Neural cell (in vitro differentiated cells): Measurements from ENCODE around the gene SKIC8. TPM values are rescaled to one million over a fixed set of nuclear protein-coding genes. Genes with fewer than 3 reads are reported as not detected.

ENCODE experiments used
- H2AFZ ChIP-seq: fragments of 200-600, 300-800 bp; sonication (generic), shearing (Covaris generic); 2 replicates; pipeline ENCODE4 v1.6.0; 2014; ENCODE audit warnings: low read depth, mild to moderate bottlenecking, antibody characterized with exemption, low read length, moderate library complexity
- H3F3A ChIP-seq: fragments of 200-600 bp; shearing (Covaris generic); 2 replicates; pipeline ENCODE4 v1.6.1; 2016; ENCODE audit warnings: mild to moderate bottlenecking, moderate library complexity, mixed read lengths, antibody characterized with exemption, low read length; ENCODE audit not compliant: insufficient read depth, poor library complexity, severe bottlenecking
- H3K27ac ChIP-seq: fragments of 200-600, 300-800 bp; sonication (generic), shearing (Covaris generic); 2 replicates; pipeline ENCODE4 v1.5.1; 2014; ENCODE audit warnings: mild to moderate bottlenecking, low read length, moderate library complexity
- H3K27me3 ChIP-seq: fragments of 300-800, 200-600 bp; sonication (generic), shearing (Covaris generic); 2 replicates; pipeline ENCODE4 v1.6.0; 2014; ENCODE audit warnings: mild to moderate bottlenecking, low read depth, low read length, moderate library complexity; ENCODE audit not compliant: insufficient read depth
- H3K36me3 ChIP-seq: fragments of 300-800, 200-600 bp; sonication (generic), shearing (Covaris generic); 2 replicates; pipeline ENCODE4 v1.5.1; 2014; ENCODE audit warnings: mild to moderate bottlenecking, antibody characterized with exemption, low read length, moderate library complexity; ENCODE audit not compliant: insufficient read depth
- H3K4me2 ChIP-seq: fragments of 300-800, 200-600 bp; sonication (generic), shearing (Covaris generic); 2 replicates; pipeline ENCODE4 v1.6.0; 2014; ENCODE audit warnings: mild to moderate bottlenecking, low read length
- H3K4me3 ChIP-seq: fragments of 300-800, 200-600 bp; sonication (generic), shearing (Covaris generic); 2 replicates; pipeline ENCODE4 v1.5.1; 2014; ENCODE audit warnings: mild to moderate bottlenecking, low read length, moderate library complexity
- H3K79me2 ChIP-seq: fragments of 200-600 bp; shearing (Covaris generic); replicated peaks from 2 replicates; pipeline ENCODE4 v1.6.0; 2014; ENCODE audit warnings: mild to moderate bottlenecking, low read length, moderate library complexity; ENCODE audit not compliant: insufficient read depth
- H3K9ac ChIP-seq: fragments of 300-800, 200-600 bp; sonication (generic), shearing (Covaris generic); 2 replicates; pipeline ENCODE4 v1.6.1; 2016; ENCODE audit warnings: mild to moderate bottlenecking, low read length, mixed read lengths
- H3K9me2 ChIP-seq: fragments of 200-600 bp; shearing (Covaris generic); 2 replicates; pipeline ENCODE4 v1.6.1; 2016; ENCODE audit warnings: mild to moderate bottlenecking, low read length, mixed read lengths; ENCODE audit not compliant: insufficient read depth
- H3K9me3 ChIP-seq: fragments of 200-600, 300-800 bp; sonication (generic), shearing (Covaris generic); 2 replicates; pipeline ENCODE4 v1.6.1; 2016; ENCODE audit warnings: mild to moderate bottlenecking, mixed run types, low read length, moderate library complexity, mixed read lengths
- H4K20me1 ChIP-seq: fragments of 200-600 bp; shearing (Covaris generic); 2 replicates; pipeline ENCODE4 v1.6.1; 2016; ENCODE audit warnings: mild to moderate bottlenecking, mixed run types; ENCODE audit not compliant: insufficient read depth
- EP300 ChIP-seq: fragments of 450-650 bp; conservative IDR thresholded peaks from 2 replicates; pipeline ENCODE4 v1.6.1; 2014; ENCODE audit warnings: antibody characterized with exemption, mild to moderate bottlenecking, moderate library complexity; ENCODE audit not compliant: poor library complexity, severe bottlenecking
- EZH2 ChIP-seq: fragments of 200-600, 300-800 bp; shearing (Covaris generic), sonication (generic); IDR thresholded peaks from 2 replicates; pipeline ENCODE4 v1.6.1; 2014; ENCODE audit warnings: antibody characterized with exemption, low read length, borderline replicate concordance, mild to moderate bottlenecking; ENCODE audit not compliant: insufficient read depth, poor library complexity, severe bottlenecking
- MXI1 ChIP-seq: fragments of 450-650 bp; conservative IDR thresholded peaks from 2 replicates; pipeline ENCODE4 v1.6.1; 2014; ENCODE audit warnings: antibody characterized with exemption, mild to moderate bottlenecking; ENCODE audit not compliant: poor library complexity, severe bottlenecking
- POLR2AphosphoS5 ChIP-seq: IDR thresholded peaks from 2 replicates; pipeline ENCODE4 v1.6.1; 2012
- RAD21 ChIP-seq: fragments of 450-650 bp; conservative IDR thresholded peaks from 2 replicates; pipeline ENCODE4 v1.6.1; 2014; ENCODE audit warnings: antibody characterized with exemption, mild to moderate bottlenecking, moderate library complexity
- REST ChIP-seq: IDR thresholded peaks from 2 replicates; pipeline ENCODE4 v1.6.1; 2012; ENCODE audit warnings: borderline replicate concordance
- SMC3 ChIP-seq: fragments of 450-650 bp; conservative IDR thresholded peaks from 2 replicates; pipeline ENCODE4 v1.6.1; 2014; ENCODE audit warnings: antibody characterized with exemption, mild to moderate bottlenecking, moderate library complexity; ENCODE audit not compliant: poor library complexity
- TAF1 ChIP-seq: IDR thresholded peaks from 2 replicates; pipeline ENCODE4 v1.6.1; 2012; ENCODE audit warnings: low read depth
- polyA plus RNA-seq: library from polyadenylated mRNA; depleted of rRNA; stranded (reverse); fragments of >200 nt; gene quantifications from 2 replicates; pipeline ENCODE4 v1.2.3, GENCODE V29; 2014
- TF ChIP-seq, protein P1 (sequence below): fragments of 450-650 bp; IDR thresholded peaks from 2 replicates; pipeline ENCODE4 v1.5.1; 2014; ENCODE audit warnings: antibody characterized with exemption, mild to moderate bottlenecking, moderate library complexity; ENCODE audit not compliant: poor library complexity, severe bottlenecking

The SKIC8 gene
- polyA plus RNA-seq, 1 donor from 2014 or later = 170 TPM

- H3F3A ChIP-seq = no peaks in the 10 kb centered on the region
- H3K27me3 ChIP-seq = no peaks in the 10 kb centered on the region
- no peak overlapping the region for H2AFZ ChIP-seq
- peaks cover 15% of the 10 kb centered on the region for H3K79me2 ChIP-seq
- no peak overlapping the region for H3K4me3 ChIP-seq
- H3K27ac ChIP-seq = no peak overlapping the region
- H3K9ac ChIP-seq = no peak overlapping the region
- no peaks in the 10 kb centered on the region for H3K9me2 ChIP-seq
- no peaks in the 10 kb centered on the region for H3K9me3 ChIP-seq
- TF ChIP-seq, protein P1, sequence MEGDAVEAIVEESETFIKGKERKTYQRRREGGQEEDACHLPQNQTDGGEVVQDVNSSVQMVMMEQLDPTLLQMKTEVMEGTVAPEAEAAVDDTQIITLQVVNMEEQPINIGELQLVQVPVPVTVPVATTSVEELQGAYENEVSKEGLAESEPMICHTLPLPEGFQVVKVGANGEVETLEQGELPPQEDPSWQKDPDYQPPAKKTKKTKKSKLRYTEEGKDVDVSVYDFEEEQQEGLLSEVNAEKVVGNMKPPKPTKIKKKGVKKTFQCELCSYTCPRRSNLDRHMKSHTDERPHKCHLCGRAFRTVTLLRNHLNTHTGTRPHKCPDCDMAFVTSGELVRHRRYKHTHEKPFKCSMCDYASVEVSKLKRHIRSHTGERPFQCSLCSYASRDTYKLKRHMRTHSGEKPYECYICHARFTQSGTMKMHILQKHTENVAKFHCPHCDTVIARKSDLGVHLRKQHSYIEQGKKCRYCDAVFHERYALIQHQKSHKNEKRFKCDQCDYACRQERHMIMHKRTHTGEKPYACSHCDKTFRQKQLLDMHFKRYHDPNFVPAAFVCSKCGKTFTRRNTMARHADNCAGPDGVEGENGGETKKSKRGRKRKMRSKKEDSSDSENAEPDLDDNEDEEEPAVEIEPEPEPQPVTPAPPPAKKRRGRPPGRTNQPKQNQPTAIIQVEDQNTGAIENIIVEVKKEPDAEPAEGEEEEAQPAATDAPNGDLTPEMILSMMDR = no peak
- TF ChIP-seq EP300 (no peak), MXI1 (no peak), REST (no peak), TAF1 (no peak), EZH2 (no peak), SMC3 (no peak), POLR2AphosphoS5 (no peak), RAD21 (no peak)
- H4K20me1 ChIP-seq = no peaks in the 10 kb centered on the region
- no peak overlapping the region for H3K4me2 ChIP-seq
- H3K36me3 ChIP-seq = no peaks in the 10 kb centered on the region
Measured at GRCh38 chr15:78301828-78302227, 2.4 kb upstream of the SKIC8 start.

DNA sequence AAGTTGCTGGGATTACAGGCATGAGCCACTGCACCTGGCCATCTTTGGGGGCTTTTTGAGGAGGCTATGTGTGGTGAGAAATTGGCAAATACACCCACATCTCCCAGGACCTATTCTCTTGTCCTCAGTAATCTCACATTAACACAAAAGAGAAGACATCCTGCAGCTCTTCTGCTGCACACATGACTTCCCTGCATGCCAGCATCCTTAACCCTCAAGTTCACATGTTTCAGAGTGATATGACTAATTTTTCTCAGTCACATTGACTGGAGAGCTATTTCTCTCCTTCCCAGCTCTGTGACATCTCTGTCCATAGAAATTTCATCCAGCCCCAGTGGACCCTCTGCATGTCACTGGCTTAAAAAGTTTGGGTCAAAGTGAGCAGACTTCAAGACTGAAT lies 1.9 kb upstream of the SKIC8 start:
- Histone ChIP-seq H3K27me3 (no peaks in the 10 kb centered on the region), H3K79me2 (peaks cover 15% of the 10 kb centered on the region), H3K9me2 (no peaks in the 10 kb centered on the region), H4K20me1 (no peaks in the 10 kb centered on the region), H2AFZ (no peak overlapping the region), H3K4me2 (no peak overlapping the region), H3K9ac (no peak overlapping the region), H3K27ac (no peak overlapping the region), H3K9me3 (no peaks in the 10 kb centered on the region), H3K36me3 (no peaks in the 10 kb centered on the region), H3F3A (no peaks in the 10 kb centered on the region), H3K4me3 (no peak overlapping the region)
- no peak for TF ChIP-seq MXI1
- no peak for TF ChIP-seq EZH2
- TF ChIP-seq RAD21 = no peak
- TF ChIP-seq TAF1 = no peak
- TF ChIP-seq REST = no peak
